B cell (primary cell): ENCODE data around the gene APOBEC4. TPM values are rescaled to one million over a fixed set of nuclear protein-coding genes. Genes with fewer than 3 reads are reported as not detected.

Experiments used
- ATAC-seq: fragments of 200-7000 bp; cut with Tn5 transposase; one replicate; pipeline ENCODE4 v1.10.0; 2021; ENCODE audit warnings: low read depth, mild to moderate bottlenecking, moderate number of reproducible peaks, moderate library complexity
- CTCF ChIA-PET: fragments of 350-600 bp; sonication (Branson Sonifier 250); formaldehyde crosslinking; loops from one replicate; lab custom pipeline; 2021; ENCODE audit warnings: antibody characterized with exemption, inconsistent platforms; lab: Charles Lee
- POLR2A ChIA-PET: fragments of 350-600 bp; sonication (Branson Sonifier 250); formaldehyde crosslinking; loops from one replicate; lab custom pipeline; 2021; ENCODE audit warnings: antibody characterized with exemption; lab: Charles Lee
- DNase-seq: peaks from one replicate; pipeline ENCODE4 v3.0.0; 2013
- H2AFZ ChIP-seq: 2 replicates; pipeline ENCODE4 v1.6.1; 2012; ENCODE audit warnings: mild to moderate bottlenecking, low read depth, low read length; ENCODE audit not compliant: insufficient read depth, poor library complexity, severe bottlenecking
- H3K27ac ChIP-seq, 2 donors: 1 replicate in 1 of 2; 2 replicates in 1 of 2; pipeline ENCODE4 v1.5.1; 2012 to 2013; ENCODE audit warnings: low read length in 2 of 2, mild to moderate bottlenecking in 2 of 2, moderate library complexity in 1 of 2
- H3K27me3 ChIP-seq, 4 experiments: fragments of 200-600 bp in 1 of 4; sonication (generic) in 1 of 4; replicated peaks in 1 of 4; 1 replicate in 2 of 4; 2 replicates in 2 of 4; pipeline versions ENCODE4 v1.6.1 to v1.7.0; 2013 to 2016; ENCODE audit warnings: low read length in 3 of 4, mild to moderate bottlenecking in 2 of 4, mixed read lengths in 1 of 4, moderate library complexity in 1 of 4; ENCODE audit not compliant: insufficient read depth in 4 of 4, control insufficient read depth in 3 of 4; ENCODE audit errors: control extremely low read depth in 1 of 4
- H3K36me3 ChIP-seq, 2 experiments: replicated peaks in 1 of 2; 1 replicate in 1 of 2; 2 replicates in 1 of 2; pipeline versions ENCODE4 v1.6.1 to v1.7.1; 2013; ENCODE audit warnings: low read length in 1 of 2; ENCODE audit not compliant: insufficient read depth in 2 of 2, control insufficient read depth in 1 of 2; ENCODE audit errors: control extremely low read depth in 1 of 2, extremely low read depth in 1 of 2
- H3K4me1 ChIP-seq, 2 donors: fragments of 200-600 bp in 1 of 2; sonication (generic) in 1 of 2; 1 replicate in 1 of 2; 2 replicates in 1 of 2; pipeline versions ENCODE4 v1.5.1 to v1.6.1; 2013 to 2017; ENCODE audit warnings: low read length in 2 of 2; ENCODE audit not compliant: control insufficient read depth in 2 of 2, insufficient read depth in 2 of 2
- H3K4me2 ChIP-seq: replicated peaks from 2 replicates; pipeline ENCODE3; 2012; ENCODE audit warnings: mild to moderate bottlenecking, low read depth, low read length; ENCODE audit not compliant: poor library complexity, severe bottlenecking
- H3K4me3 ChIP-seq, 5 experiments: fragments of 200-600 bp in 1 of 5; sonication (generic) in 1 of 5; 1 replicate in 3 of 5; 2 replicates in 2 of 5; pipeline versions ENCODE4 v1.5.1 to v1.7.0; 2011 to 2016; ENCODE audit warnings: low read length in 4 of 5, mild to moderate bottlenecking in 4 of 5, low read depth in 2 of 5, control low read depth in 1 of 5, moderate library complexity in 1 of 5; ENCODE audit not compliant: insufficient read depth in 1 of 5; ENCODE audit errors: control extremely low read depth in 1 of 5, extremely low read depth in 1 of 5
- H3K79me2 ChIP-seq: fragments of 200-600 bp; sonication (generic); one replicate; pipeline ENCODE4 v1.6.0; 2016; ENCODE audit warnings: low read length; ENCODE audit not compliant: control insufficient read depth, insufficient read depth
- H3K9ac ChIP-seq: fragments of 200-600 bp; sonication (generic); 2 replicates; pipeline ENCODE4 v1.6.1; 2017; ENCODE audit warnings: mild to moderate bottlenecking, low read length, moderate library complexity
- H3K9me3 ChIP-seq, 3 donors: one replicate each; pipeline versions ENCODE4 v1.6.1 to v1.7.1; 2013; ENCODE audit warnings: low read length in 2 of 3; ENCODE audit not compliant: control insufficient read depth in 2 of 3, insufficient read depth in 1 of 3; ENCODE audit errors: control extremely low read depth in 1 of 3
- H4K20me1 ChIP-seq: 2 replicates; pipeline ENCODE4 v1.6.0; 2012; ENCODE audit warnings: mild to moderate bottlenecking, low read length; ENCODE audit not compliant: insufficient read depth, control insufficient read depth, poor library complexity, severe bottlenecking
- H3K27ac Mint-ChIP-seq: one replicate; pipeline ENCODE4 v1.8.0; 2021; ENCODE audit warnings: mixed read lengths
- H3K27me3 Mint-ChIP-seq: one replicate; pipeline ENCODE4 v1.8.0; 2021; ENCODE audit warnings: mixed read lengths
- H3K4me1 Mint-ChIP-seq: one replicate; pipeline ENCODE4 v1.8.0; 2021; ENCODE audit warnings: mixed read lengths
- H3K4me3 Mint-ChIP-seq: one replicate; pipeline ENCODE4 v1.8.0; 2021; ENCODE audit warnings: mixed read lengths
- H3K9me3 Mint-ChIP-seq: one replicate; pipeline ENCODE4 v1.8.0; 2022; ENCODE audit warnings: mixed read lengths; ENCODE audit not compliant: insufficient read depth
- EZH2 ChIP-seq: IDR thresholded peaks from 2 replicates; pipeline ENCODE4 v1.6.1; 2012; ENCODE audit warnings: borderline replicate concordance, low read depth, mild to moderate bottlenecking, moderate library complexity, low read length; ENCODE audit not compliant: insufficient read depth, poor library complexity, severe bottlenecking
- WGBS: methylation state at CpG from one replicate; pipeline ENCODE4 v1.1.5; 2013; ENCODE audit warnings: missing lambda C conversion rate; ENCODE audit not compliant: insufficient coverage; 5-methylcytosine and 5-hydroxymethylcytosine counted together
- intact Hi-C: fragments of 100-400 bp; cut with micrococcal nuclease; formaldehyde crosslinking; loops from one replicate; pipeline ENCODE4 v1.10.0; 2022
- polyA plus RNA-seq: library from polyadenylated mRNA; depleted of rRNA; stranded (reverse); fragments of >200 nt; gene quantifications from 2 replicates; pipeline ENCODE4 v1.2.3, GENCODE V29; 2012
- total RNA-seq, 2 donors: library from RNA; stranded (reverse); fragments of 120-200 nt in 1 of 2; gene quantifications; 1 replicate in 1 of 2; 2 replicates in 1 of 2; pipeline versions ENCODE4 v1.2.3 to v1.2.4, GENCODE V29; 2013 to 2022
- TF ChIP-seq, protein P1 (sequence below): fragments of 200-600 bp; IDR thresholded peaks from one replicate; pipeline ENCODE4 v1.8.0; 2022; ENCODE audit warnings: antibody characterized with exemption, mild to moderate bottlenecking

APOBEC4 gene
- total and polyA plus RNA-seq, 2 donors (not counting 1 experiment from before 2014, with no cell fraction given): not detected

DNA sequence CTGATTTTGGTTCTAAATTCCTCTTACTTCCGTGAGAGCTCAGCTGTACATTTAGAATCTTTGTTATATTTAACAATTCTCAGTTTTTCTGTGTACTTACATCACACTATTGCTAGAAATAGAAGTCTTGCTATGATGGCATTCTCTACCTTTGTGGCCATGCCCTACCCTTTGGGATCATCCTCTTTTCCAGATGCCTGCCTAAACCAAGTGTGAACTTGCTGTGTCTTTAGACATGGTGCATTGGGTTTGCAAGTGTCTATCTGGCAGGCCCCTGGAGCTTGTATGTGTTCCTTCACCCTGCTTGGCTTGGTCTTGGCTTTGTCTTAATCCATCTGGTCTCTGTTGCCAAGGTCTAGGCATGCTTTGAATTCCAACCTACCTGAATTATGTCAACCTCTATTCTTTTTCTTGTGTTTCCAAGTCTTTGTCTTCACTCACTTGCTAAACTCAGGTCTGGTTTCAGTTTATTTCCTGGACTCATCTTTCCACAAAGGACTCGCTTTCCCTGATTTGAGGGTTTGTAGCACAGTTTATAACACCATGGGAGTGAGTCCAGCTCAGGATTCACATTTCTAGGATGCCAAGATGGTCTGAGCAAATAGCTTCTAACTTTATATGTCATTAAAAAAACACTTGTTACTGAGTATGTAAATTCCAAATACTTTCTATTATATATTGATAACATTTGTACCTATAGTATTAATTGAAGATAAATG lies 20.6 kb upstream of the APOBEC4 start:
- H3K4me2 ChIP-seq: no peak overlapping the region
- no peaks in the 10 kb centered on the region for H3K79me2 ChIP-seq
- WGBS: no CpG with 5 or more reads among the region's 2 CpGs
- Mint-ChIP-seq H3K9me3 (peaks cover 2% of the 10 kb centered on the region), H3K4me1 (no peaks in the 10 kb centered on the region), H3K4me3 (no peak overlapping the region), H3K27me3 (peaks cover 41% of the 10 kb centered on the region), H3K27ac (no peak overlapping the region)
- no peak for DNase-seq
- peaks cover 0 to 3% (median 1%) of the 10 kb centered on the region in 3 donors for H3K9me3 ChIP-seq
- H3K4me3 ChIP-seq: no peak overlapping the region
- TF ChIP-seq EZH2: no peak
- TF ChIP-seq, protein P1, sequence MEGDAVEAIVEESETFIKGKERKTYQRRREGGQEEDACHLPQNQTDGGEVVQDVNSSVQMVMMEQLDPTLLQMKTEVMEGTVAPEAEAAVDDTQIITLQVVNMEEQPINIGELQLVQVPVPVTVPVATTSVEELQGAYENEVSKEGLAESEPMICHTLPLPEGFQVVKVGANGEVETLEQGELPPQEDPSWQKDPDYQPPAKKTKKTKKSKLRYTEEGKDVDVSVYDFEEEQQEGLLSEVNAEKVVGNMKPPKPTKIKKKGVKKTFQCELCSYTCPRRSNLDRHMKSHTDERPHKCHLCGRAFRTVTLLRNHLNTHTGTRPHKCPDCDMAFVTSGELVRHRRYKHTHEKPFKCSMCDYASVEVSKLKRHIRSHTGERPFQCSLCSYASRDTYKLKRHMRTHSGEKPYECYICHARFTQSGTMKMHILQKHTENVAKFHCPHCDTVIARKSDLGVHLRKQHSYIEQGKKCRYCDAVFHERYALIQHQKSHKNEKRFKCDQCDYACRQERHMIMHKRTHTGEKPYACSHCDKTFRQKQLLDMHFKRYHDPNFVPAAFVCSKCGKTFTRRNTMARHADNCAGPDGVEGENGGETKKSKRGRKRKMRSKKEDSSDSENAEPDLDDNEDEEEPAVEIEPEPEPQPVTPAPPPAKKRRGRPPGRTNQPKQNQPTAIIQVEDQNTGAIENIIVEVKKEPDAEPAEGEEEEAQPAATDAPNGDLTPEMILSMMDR: no peak
- H4K20me1 ChIP-seq: no peaks in the 10 kb centered on the region
- CTCF ChIA-PET: interaction anchor here (3.7 kb wide), 1 partner anchor 11 kb away, joined by 19 read pairs; no protein-coding TSS in a partner anchor
- POLR2A ChIA-PET: no interaction called here
- intact Hi-C loops: no loop called here
- no peak overlapping the region for H3K9ac ChIP-seq
- no peaks in the 10 kb centered on the region for H3K4me1 ChIP-seq
- ATAC-seq: no peak
- H3K27me3 ChIP-seq: no peaks in the 10 kb centered on the region
- no peaks in the 10 kb centered on the region for H3K36me3 ChIP-seq
- no peak overlapping the region for H2AFZ ChIP-seq
- H3K27ac ChIP-seq: no peak overlapping the region

- no peak overlapping the region for H3K27ac Mint-ChIP-seq
- Histone ChIP-seq H3K9ac (no peak overlapping the region), H3K4me1 (no peaks in the 10 kb centered on the region), H3K9me3 (peaks cover 0 to 3% (median 1%) of the 10 kb centered on the region in 3 donors), H3K4me3 (no peak overlapping the region), H3K79me2 (no peaks in the 10 kb centered on the region), H3K36me3 (no peaks in the 10 kb centered on the region), H3K27me3 (no peaks in the 10 kb centered on the region), H3K4me2 (no peak overlapping the region), H2AFZ (no peak overlapping the region), H4K20me1 (no peaks in the 10 kb centered on the region), H3K27ac (no peak overlapping the region)
- no CpG with 5 or more reads among the region's 1 CpG for WGBS
- CTCF ChIA-PET: no interaction called here
- no peaks in the 10 kb centered on the region for H3K4me1 Mint-ChIP-seq
- no peak overlapping the region for H3K4me3 Mint-ChIP-seq
- DNase-seq (no peak), ATAC-seq (no peak)
- peaks cover 2% of the 10 kb centered on the region for H3K9me3 Mint-ChIP-seq
- TF ChIP-seq, protein P1: no peak
- TF ChIP-seq EZH2: no peak
- intact Hi-C loops: no loop called here
- H3K27me3 Mint-ChIP-seq: peaks cover 28% of the 10 kb centered on the region
- POLR2A ChIA-PET: no interaction called here
Observed at GRCh38 chr1:183670169-183670568, 17.1 kb upstream of the APOBEC4 start.
